Kidney epithelial cell (primary cell): ENCODE results near the gene MYLK. TPM values are rescaled to one million over a fixed set of nuclear protein-coding genes. Genes with fewer than 3 reads are reported as not detected.
"Not testable (repeated sequence)": the region's sequence is repeated elsewhere in the genome, so short reads cannot be mapped to it uniquely, and the experiment has no call there.

Experiments used
- DNase-seq: peaks from one replicate; pipeline ENCODE4 v3.0.0-alpha.2; 2010; ENCODE audit warnings: low read depth
- H3K27me3 ChIP-seq: 2 replicates; pipeline ENCODE4 v1.6.0; 2011; ENCODE audit warnings: low read length; ENCODE audit not compliant: control insufficient read depth, insufficient read depth
- H3K36me3 ChIP-seq: 2 replicates; pipeline ENCODE4 v1.5.1; 2011; ENCODE audit warnings: low read length; ENCODE audit not compliant: control insufficient read depth, insufficient read depth
- H3K4me3 ChIP-seq: 2 replicates; pipeline ENCODE4 v1.5.1; 2011; ENCODE audit warnings: low read depth, mild to moderate bottlenecking, control low read depth, low read length
- total RNA-seq: library from RNA; depleted of rRNA; stranded (reverse); fragments of >200 nt; gene quantifications from 2 replicates; pipeline ENCODE4 v1.2.3, GENCODE V29; 2015
- TF ChIP-seq, protein P1 (sequence below): IDR thresholded peaks from 2 replicates; pipeline ENCODE4 v1.5.1; 2011; ENCODE audit warnings: mild to moderate bottlenecking, moderate library complexity, low read length, control low read depth, inconsistent platforms; ENCODE audit not compliant: insufficient read depth, poor library complexity, severe bottlenecking

MYLK gene
- total RNA-seq, 1 donor from 2014 or later, result 49.7 TPM

DNA sequence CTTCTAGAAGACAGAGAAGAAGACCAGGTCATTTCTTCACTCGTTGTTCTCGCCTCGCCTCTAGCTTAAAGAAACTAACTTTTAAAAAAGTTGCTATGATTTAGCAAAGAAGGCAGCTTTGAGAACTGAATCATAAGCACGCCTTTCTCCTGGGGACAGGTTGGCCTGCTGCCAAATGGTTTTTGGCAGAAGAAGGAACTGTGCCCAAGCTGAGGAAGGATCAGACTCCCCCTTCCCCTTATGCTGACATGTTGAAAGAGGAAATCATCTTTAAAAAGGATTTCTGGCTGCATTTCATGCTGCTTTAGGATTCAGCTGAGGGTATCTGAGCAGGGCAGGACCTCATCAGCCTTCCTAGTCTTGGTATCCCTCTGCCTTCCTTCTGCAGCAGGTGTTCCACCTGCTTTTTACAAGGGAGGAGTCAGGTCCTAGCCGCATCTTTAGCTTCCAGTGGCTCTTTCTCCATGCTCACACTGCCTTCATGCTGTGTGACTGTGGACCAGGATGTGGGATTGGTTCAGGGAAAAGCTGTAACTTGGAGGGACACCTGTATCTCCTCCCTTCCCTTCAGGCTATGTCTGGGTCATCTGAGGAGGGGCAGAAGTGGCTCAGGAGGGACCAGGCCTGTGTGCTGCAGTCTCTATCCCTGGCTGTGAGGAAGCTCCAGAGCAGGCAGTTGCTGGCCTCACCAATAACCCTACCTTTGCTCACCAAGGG, 265.2 kb downstream of the MYLK start:
- H3K36me3 ChIP-seq, result peaks cover 2% of the 10 kb centered on the region
- DNase-seq, result no peak
- TF ChIP-seq, protein P1, sequence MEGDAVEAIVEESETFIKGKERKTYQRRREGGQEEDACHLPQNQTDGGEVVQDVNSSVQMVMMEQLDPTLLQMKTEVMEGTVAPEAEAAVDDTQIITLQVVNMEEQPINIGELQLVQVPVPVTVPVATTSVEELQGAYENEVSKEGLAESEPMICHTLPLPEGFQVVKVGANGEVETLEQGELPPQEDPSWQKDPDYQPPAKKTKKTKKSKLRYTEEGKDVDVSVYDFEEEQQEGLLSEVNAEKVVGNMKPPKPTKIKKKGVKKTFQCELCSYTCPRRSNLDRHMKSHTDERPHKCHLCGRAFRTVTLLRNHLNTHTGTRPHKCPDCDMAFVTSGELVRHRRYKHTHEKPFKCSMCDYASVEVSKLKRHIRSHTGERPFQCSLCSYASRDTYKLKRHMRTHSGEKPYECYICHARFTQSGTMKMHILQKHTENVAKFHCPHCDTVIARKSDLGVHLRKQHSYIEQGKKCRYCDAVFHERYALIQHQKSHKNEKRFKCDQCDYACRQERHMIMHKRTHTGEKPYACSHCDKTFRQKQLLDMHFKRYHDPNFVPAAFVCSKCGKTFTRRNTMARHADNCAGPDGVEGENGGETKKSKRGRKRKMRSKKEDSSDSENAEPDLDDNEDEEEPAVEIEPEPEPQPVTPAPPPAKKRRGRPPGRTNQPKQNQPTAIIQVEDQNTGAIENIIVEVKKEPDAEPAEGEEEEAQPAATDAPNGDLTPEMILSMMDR, result no peak
- no peaks in the 10 kb centered on the region for H3K27me3 ChIP-seq
- no peak overlapping the region for H3K4me3 ChIP-seq

DNA sequence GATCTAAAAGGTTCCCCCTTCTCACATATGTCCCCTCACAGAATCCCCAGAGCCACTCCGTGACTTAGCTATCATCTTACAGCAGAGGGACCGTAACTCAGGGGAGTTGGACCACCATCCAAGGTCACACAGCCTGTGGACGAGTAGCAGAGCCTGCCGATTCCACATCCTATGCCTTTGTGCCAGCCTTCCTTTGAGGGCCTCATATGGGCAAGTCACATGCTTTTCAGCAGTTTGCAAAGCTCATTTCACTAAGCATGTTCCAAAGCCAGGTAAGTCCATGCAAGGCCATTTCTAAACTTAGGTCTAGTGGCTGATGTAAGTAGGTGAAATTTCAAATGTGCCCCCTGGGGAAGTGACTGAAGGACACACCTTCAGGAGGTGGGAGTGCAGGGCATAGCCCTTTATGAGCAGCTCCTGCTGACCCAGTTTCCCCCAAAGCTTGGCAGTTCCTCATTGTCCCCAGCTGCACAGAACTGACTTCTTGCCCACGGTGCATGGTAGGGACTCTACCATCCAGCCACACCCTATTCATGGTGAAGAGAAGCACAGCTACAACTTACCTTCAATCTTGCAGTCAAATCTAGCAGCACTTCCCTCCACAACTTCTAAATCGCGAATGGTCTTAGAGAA, 265.9 kb downstream of the MYLK start:
- Histone ChIP-seq H3K36me3 (peaks cover 2% of the 10 kb centered on the region), H3K4me3 (no peak overlapping the region), H3K27me3 (no peaks in the 10 kb centered on the region)
- no peak for DNase-seq
- TF ChIP-seq, protein P1, result no peak

DNA sequence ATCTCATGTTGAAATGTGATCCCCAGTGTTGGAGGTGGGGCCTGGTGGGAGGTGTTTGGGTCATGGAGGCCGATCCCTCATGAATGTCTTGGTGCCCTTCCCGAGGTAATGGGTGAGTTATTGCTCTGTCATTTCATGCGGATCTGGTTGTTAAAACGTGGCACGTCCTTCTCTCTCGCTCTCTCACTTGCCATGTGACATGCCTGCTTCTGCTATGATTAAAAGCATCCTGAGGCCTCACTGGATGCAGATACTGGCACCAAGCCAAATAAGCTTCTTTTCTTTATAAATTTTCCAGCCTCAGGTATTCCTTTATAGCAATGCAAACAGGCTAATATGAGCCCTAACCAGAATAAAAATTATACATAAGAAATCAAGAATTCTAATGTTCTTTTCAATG, 267.5 kb downstream of the MYLK start:
- no peak for DNase-seq
- TF ChIP-seq, protein P1, result no peak
- H3K27me3 ChIP-seq, result no peaks in the 10 kb centered on the region
- peaks cover 2% of the 10 kb centered on the region for H3K36me3 ChIP-seq
- H3K4me3 ChIP-seq, result no peak overlapping the region

DNA sequence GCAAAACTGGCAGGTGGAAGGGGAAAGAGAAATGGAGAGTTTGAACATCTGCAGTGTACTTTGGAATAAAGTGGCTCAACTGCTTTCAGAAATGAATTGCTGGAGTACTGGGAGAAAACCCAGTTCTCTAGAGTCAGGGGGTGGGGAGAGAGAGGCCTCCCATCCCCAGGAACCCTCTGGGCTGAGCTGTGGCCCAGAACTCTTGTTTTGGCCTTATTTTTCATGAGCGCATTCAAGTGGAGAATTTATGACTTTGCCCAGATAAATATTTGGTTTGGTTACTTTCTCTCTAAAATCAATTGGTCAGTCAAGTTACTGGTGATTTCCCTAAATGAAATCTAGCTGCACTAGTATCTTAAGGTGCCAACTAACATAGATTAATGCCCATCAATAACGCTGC, 270.6 kb downstream of the MYLK start:
- peaks cover 2% of the 10 kb centered on the region for H3K36me3 ChIP-seq
- DNase-seq, result no peak

DNA sequence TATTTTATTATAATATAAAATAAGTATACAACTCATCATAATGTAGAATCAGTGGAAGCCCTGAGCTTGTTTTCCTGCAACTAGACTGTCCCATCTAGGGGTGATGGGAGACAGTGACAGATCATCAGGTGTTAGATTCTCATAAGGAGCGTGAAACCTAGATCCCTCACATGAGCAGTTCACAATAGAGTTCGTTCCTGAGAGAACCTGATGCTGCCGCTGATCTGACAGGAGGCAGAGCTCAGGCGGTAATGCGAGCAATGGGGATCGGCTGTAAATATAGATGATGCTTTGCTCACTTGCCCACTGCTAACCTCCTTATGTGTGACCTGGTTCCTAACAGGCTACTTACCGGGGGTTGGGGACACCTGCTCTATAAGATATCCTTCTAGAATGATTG, 272.5 kb downstream of the MYLK start:
- not testable (repeated sequence) for H3K4me3 ChIP-seq, H3K27me3 ChIP-seq, H3K36me3 ChIP-seq, DNase-seq

More for the DNA sequence above, 270.6 kb downstream of the MYLK start:
- Histone ChIP-seq H3K4me3 (no peak overlapping the region), H3K27me3 (no peaks in the 10 kb centered on the region)
- TF ChIP-seq, protein P1, result no peak

DNA sequence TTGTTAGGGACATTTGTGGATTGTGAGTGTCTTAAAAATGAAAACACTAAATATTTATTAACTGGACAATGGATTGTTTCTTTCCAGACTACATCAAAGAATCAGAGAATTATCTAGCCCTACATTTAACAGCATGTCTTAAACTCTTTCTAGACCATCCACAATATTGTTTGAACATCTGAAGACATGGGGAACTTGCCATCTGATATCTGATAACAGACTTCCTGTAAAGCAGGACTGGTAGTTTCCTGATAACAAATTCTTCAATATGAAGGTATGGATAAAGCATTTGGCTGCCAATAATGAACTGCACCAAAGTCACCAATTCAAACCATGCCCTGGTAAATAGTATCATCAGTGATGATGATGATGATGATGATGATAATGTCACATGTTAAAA, 273.1 kb downstream of the MYLK start:
- Histone ChIP-seq H3K27me3 (no peaks in the 10 kb centered on the region), H3K36me3 (no peaks in the 10 kb centered on the region), H3K4me3 (no peak overlapping the region)
- no peak for DNase-seq
- TF ChIP-seq, protein P1, result no peak
